Fibroblast of skin of left quadriceps (primary cell): ENCODE results near the gene KIRREL3.

Experiments used
- DNase-seq, 2 experiments: peaks; one replicate each; pipeline ENCODE4 v3.0.0-alpha.2; 2013; ENCODE audit warnings: low read depth in 2 of 2

KIRREL3 gene

DNA sequence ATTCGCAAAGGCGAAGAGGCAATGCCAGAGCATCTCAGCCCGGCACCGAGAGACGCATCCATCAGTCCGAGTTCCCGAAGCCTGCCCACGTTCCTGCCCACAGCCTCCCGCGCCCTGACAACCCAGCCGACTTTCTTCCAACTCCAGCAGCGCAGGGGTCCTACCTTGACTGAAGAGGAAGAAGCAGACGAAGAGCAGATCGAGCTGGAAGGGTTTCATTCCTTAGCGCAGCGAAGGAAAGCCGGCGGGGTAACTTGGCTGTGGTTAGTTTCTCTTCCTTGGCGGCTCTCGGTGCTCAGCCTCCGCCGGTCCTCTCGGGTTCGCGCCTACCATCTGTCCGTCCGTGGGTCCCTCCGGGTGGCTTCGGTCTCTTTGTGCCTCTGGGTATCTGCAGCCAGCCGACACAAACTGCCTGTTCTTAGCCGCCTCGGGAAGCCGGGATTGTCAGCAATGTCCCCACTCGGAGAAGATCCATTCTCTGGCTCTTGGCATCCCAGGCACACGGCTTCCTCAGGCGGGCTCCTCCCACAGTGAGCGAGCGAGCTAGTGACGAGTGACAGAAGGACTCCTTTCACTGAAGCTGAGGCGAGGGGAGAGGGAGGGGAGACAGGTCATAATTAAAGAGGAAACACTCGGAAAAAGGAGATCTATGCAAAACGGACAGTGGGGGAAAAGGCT lies at the start of gene KIRREL3:
TSS of gene KIRREL3 (minus strand) at position 480 of the 678 bp plus-strand sequence.
- DNase-seq = no peak

DNA sequence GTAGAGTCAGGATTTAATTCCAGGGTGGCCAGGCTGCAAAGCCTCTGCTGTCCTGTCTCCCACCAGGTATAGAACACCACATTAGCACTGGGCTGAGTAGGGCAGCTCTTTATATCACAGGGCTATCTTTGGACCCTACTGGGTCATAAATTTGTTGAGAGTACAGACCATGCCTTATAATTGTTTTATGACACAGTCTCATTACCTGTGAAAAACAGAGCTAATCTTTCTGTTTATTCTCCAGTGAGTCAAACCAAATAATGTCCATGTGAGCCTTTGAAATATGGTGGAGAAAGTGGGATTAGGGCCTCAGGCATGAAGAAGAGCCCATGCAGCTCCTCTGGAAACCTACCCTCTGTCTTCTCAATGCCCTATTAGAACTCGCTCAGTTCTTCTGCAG lies 49.6 kb upstream of the KIRREL3 start:
- DNase-seq = no peak

GRCh38 chr11:127049486-127049885 lies 48.9 kb upstream of the KIRREL3 start:
- DNase-seq = no peak

DNA sequence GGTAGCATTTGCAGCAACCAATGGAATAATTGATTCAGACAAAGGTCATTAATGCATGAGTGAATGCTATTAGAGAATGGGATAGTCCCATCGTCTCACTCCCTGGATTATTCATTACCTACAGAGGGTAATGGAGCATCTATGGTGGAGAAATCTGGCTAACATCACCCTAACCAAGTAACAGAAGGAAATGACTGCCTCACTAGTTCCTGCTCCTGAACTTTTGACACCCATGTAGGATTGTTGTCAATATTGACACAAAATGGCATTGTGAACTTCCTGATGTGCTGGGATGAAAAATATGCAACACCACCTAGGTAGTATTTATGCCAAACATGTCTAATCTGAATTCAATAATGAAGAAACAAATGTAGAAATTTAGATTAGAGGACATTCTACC lies 44.0 kb upstream of the KIRREL3 start:
- DNase-seq = no peak

GRCh38 chr11:127042445-127042844 lies 41.9 kb upstream of the KIRREL3 start:
- DNase-seq = peak; percentile 74 to 75

- DNase-seq = no peak
Observed at GRCh38 chr11:127039591-127039990, 39.0 kb upstream of the KIRREL3 start.

GRCh38 chr11:127037596-127037995 lies 37.0 kb upstream of the KIRREL3 start:
- DNase-seq = no peak

GRCh38 chr11:127037001-127037400 lies 36.4 kb upstream of the KIRREL3 start:
- no peak for DNase-seq

DNA sequence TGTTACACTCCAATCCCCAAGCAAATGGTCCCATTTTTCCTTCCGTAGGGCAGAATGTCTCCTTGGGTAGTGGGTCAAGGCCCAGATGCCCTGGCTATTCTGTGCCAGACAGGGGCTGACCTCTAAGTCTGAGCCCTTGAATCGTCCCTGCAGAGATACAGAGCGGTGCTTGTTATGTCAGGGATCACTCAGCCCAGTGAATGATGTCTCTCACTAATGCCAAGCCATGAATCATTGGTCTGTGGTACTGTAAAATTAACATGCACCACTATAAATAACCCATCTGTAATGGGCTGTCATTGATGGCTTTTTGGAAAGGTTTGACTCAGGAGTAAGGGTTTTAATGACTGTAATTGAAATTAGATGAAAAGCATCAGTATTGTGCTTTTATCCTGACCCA lies 35.3 kb upstream of the KIRREL3 start:
- no peak for DNase-seq

DNA sequence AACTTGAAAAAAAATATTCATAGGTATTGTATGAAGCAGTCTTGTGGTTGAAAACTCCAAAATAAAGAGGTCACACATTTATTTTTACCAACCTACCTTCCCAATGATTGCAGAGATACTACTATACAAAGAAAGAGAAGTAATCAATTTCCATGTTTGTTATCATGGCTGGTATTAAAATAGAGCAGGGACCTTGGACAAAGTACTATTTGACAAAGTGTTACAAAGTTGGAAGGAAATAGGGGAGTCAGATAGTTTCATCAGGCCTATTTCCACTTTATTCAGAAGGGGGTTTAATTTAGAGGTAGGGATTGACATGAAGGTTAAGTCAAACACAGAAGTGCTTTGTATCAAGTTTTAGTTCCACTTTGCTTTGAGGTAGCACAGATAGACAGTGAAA lies 34.4 kb upstream of the KIRREL3 start:
- no peak for DNase-seq

DNA sequence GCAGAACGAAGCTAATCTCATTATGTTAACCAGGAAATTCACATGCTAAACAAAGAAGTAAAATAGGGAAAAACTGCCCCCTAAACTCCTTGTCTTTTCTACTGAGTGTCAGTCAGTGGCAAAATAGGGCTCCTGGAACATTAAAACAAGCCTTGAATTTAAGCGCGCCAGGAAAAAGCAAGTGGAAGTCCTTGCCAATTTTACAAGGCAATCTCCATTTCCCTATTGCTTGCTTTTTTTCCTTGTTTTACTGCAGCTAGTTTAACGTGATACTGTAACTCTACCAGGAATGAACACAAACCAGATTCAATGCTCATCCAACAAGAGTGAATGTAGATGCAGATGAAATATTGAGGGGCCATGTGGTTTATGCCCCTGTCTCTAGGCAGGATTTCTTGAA lies 28.1 kb upstream of the KIRREL3 start:
- no peak for DNase-seq

DNA sequence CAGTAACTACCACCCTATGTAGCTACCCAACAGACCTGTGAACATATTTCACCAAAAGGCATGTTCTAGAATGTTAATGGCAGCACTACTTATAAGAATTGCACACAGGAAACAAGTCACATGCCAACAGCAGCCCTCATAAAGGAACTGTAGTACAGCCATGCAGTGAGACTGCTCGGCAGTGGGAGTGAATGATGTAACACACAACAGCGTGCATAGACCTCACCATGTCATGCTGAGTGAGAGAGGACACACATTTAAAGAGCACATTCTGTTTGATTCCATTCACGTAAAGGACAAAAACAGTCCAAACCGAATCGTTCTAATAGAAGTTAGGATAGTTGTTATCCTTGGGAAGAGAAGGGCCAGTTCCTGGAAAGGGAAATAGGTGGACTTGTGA lies 27.2 kb upstream of the KIRREL3 start:
- no peak for DNase-seq

DNA sequence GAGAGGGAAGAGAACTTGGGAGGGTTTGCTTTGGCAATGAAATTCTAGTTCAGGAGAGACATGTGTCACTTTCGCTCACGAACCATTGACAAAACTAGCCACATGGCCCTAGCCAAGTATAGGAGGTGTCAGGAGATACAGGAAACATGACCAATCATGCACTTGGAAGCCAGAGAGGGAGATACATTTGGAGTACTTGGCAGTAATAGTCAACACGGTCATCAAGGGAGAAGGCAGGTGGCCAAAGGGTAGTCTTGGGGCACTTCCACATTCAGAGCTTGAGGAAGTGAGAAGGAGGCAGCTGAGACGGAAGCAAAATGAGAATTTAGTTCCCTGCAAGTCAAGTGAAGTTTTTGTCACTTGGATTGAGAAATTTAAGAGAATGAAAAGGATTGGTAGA lies 26.4 kb upstream of the KIRREL3 start:
- DNase-seq = no peak

- no peak for DNase-seq
Observed at GRCh38 chr11:127023991-127024390, 23.4 kb upstream of the KIRREL3 start.

DNA sequence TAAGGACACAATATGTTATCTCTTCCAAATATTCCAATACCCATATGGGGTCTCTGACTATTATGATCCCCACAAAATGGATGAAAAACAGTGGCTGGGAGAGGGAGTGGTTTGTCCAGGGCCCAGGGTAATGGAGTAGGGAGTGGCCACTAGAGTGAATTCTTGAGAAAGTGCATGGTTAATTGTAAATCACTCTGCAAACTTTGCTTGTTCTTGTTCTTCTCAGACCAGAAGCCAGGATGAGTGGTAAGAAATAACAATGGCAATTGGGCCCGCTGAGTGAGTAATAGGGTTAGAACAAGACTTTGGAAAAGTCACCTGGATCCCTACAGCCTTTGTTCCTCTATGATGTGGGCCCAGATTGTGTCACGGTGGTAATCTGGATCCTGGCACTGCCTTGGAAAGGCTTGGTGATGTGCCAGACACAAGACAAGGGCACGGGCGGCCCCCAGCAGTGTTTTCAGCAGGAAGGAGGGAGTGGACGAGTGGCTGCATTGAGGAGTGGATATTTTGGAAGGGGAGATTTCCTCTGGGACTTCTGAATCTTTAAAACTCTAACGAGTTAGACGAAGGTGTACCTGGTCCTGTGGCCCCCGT lies 18.2 kb upstream of the KIRREL3 start:
- no peak for DNase-seq

DNA sequence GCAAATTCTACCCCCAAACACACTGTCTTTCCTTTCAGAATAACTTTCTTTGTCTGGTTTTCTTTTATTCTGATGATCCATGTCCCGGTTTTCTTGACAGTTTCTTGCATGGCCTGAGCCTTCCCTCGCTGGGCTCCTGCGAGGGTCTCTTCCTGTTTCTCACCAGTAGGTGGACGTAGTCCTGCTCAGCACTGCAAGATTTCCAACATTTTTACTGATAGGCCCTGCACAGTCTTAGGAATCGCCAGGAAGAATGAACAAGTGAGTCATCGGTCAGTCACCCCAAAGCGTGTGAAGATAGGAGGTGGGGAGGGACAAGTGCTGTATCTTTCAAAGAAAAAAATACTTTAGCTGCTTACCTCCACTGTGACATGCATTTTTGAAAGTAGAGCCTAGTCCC lies 16.9 kb upstream of the KIRREL3 start:
- peak; percentile 62 to 68 for DNase-seq

- no peak for DNase-seq
Observed at GRCh38 chr11:127013550-127013949, 13.0 kb upstream of the KIRREL3 start.

DNA sequence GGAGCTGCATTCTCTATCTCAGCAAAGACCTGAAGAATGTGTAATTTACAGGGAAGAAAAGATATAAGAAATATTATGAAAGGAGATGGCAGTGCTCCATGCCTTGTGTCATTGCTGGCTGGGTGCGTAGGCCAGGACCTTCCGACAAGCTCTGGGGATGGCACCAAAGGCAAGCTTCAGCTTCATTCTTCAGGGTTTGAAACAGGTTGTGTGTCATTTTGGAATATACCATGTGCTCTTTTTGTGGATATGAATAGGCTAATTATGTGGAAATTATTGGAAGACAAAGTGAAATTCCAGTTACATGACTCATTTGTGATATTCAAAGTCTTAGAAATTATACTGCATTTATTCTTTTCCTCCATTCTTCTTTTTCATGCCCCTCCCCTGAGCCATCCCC lies 5.7 kb upstream of the KIRREL3 start:
- DNase-seq = no peak

GRCh38 chr11:127003260-127003981 lies 2.9 kb upstream of the KIRREL3 start:
- no peak for DNase-seq

DNA sequence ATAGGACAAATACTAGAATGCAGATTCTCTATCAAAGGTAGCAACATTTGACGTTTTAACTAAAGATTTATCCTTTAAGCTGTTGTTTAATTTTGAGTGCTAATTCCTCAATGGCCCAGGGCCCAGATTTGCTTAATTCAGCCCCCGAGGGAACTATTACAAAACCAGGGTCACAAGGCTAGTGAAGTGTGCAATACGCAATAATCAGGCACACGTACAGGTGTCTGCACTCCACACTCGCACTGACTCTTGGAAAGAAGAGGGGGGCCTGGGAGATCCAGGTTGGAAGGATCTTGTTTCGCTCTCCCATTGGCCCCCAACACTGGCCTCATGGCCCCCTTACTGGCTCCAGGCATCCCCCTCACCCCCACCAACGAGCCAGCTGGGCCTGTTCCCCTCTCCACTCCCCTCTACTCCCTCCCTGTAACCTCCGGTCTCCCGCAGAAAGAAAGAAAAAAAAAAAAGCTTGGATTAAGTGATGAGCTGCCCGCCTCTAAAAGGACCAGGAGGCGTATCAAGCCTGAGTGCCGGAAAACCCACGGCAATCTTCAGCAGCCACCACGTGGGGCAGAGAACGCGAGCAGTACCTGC lies 2.2 kb upstream of the KIRREL3 start:
- DNase-seq = no peak

DNA sequence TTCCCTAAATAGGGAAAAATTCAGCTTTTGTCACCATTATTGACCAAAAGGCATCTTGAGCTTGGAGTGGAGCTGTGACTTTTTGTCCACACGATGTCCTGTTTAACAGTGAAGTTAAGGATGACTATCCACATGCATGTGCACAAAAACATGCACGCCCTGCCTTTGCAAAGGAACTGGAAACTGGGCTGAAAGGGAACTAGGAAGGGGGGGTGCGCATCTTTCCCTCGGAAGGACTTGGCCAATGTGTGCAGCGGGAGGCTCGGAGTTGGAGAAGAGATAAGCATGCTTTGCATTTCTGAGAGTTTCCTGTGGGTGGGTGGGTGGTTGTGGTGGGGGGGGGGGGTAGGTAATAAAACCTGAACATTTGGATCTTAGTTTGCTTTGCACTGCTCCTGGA lies 411 bp upstream of the KIRREL3 start:
- no peak for DNase-seq

DNA sequence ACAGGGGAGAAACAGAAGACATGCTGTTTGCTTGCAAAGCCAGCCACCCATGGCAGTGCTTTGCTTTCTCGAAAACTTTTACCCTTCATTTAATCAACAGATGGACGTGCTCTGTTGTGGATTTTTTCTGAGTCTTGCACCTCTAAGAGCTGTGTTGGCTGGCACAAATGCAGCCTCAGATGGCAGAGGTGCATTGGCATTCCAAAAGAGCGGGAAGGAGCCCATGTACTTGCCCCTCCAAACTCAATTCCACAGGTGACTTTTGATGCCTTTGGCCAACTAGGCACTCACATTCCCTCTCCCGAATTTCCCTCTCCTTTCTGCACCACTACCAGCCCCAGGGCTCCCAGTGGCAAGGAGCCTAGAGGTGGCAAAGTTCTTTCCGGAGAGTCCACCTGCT lies 1.2 kb downstream of the KIRREL3 start:
- DNase-seq = no peak

GRCh38 chr11:126997641-126998040 lies 2.9 kb downstream of the KIRREL3 start:
- no peak for DNase-seq
